ENCODE results near the gene LCE1D.

- TF ChIP-seq CTCF (IDR thresholded peaks at IDR 0.05; ENCODE audit: insufficient read depth, low read length): no peak
- no peak for TF ChIP-seq POLR2AphosphoS5 (IDR thresholded peaks at IDR 0.05; ENCODE audit: low read depth)
- TF ChIP-seq GABPA (IDR thresholded peaks at IDR 0.05; ENCODE audit: low read depth): no peak
- TF ChIP-seq REST (IDR thresholded peaks at IDR 0.05; ENCODE audit: insufficient replicate concordance, low read depth): no peak
These were observed 14.5 kb downstream of the LCE1D start for GRCh38 chr1:152811050-152811449.

All from HL-60 (cell line).